ENCODE data around the gene ST3GAL3.

Gene ST3GAL3

GRCh38 chr1:43890815-43891214 lies 183.5 kb downstream of the ST3GAL3 start:
- no peaks in the 10 kb centered on the region for H3K27me3 Mint-ChIP-seq
- no peaks in the 10 kb centered on the region for H3K9me3 Mint-ChIP-seq
- H3K27ac Mint-ChIP-seq: no peak overlapping the region
- H3K4me1 Mint-ChIP-seq: no peaks in the 10 kb centered on the region
- H3K4me3 Mint-ChIP-seq: no peak overlapping the region
- ATAC-seq: no peak
- peaks cover 17% of the 10 kb centered on the region for H3K36me3 Mint-ChIP-seq

GRCh38 chr1:43893006-43893405 lies 185.7 kb downstream of the ST3GAL3 start:
- Mint-ChIP-seq H3K36me3 (peaks cover 33% of the 10 kb centered on the region), H3K27ac (no peak overlapping the region), H3K4me1 (no peaks in the 10 kb centered on the region), H3K27me3 (no peaks in the 10 kb centered on the region), H3K4me3 (no peak overlapping the region), H3K9me3 (no peaks in the 10 kb centered on the region)
- no peak for ATAC-seq

- Mint-ChIP-seq H3K9me3 (no peaks in the 10 kb centered on the region), H3K4me3 (no peak overlapping the region), H3K27me3 (no peaks in the 10 kb centered on the region), H3K27ac (no peak overlapping the region), H3K4me1 (no peaks in the 10 kb centered on the region), H3K36me3 (peaks cover 47% of the 10 kb centered on the region)
- ATAC-seq: no peak
These were observed 191.6 kb downstream of the ST3GAL3 start for GRCh38 chr1:43898981-43899380.

- H3K4me3 Mint-ChIP-seq: no peak overlapping the region
- H3K9me3 Mint-ChIP-seq: no peaks in the 10 kb centered on the region
- no peak for ATAC-seq
- no peak overlapping the region for H3K27ac Mint-ChIP-seq
- H3K4me1 Mint-ChIP-seq: no peaks in the 10 kb centered on the region
- H3K36me3 Mint-ChIP-seq: peaks cover 41% of the 10 kb centered on the region
- no peaks in the 10 kb centered on the region for H3K27me3 Mint-ChIP-seq
These were observed 193.1 kb downstream of the ST3GAL3 start for GRCh38 chr1:43900386-43900785.

- Mint-ChIP-seq H3K27me3 (no peaks in the 10 kb centered on the region), H3K4me3 (no peak overlapping the region), H3K27ac (no peak overlapping the region), H3K36me3 (peaks cover 39% of the 10 kb centered on the region), H3K4me1 (no peaks in the 10 kb centered on the region), H3K9me3 (peaks cover under 1% of the 10 kb centered on the region)
- no peak for ATAC-seq
These were observed 194.0 kb downstream of the ST3GAL3 start for GRCh38 chr1:43901196-43901961.

GRCh38 chr1:43902058-43902831 lies 194.9 kb downstream of the ST3GAL3 start:
- Mint-ChIP-seq H3K27ac (no peak overlapping the region), H3K36me3 (peaks cover 42% of the 10 kb centered on the region)

GRCh38 chr1:43904660-43905551 lies 197.6 kb downstream of the ST3GAL3 start:
- Mint-ChIP-seq H3K36me3 (peaks cover 43% of the 10 kb centered on the region), H3K4me1 (no peaks in the 10 kb centered on the region), H3K27ac (no peak overlapping the region), H3K9me3 (peaks cover 3% of the 10 kb centered on the region), H3K4me3 (no peak overlapping the region), H3K27me3 (no peaks in the 10 kb centered on the region)
- ATAC-seq: no peak

More at GRCh38 chr1:43902058-43902831, 194.9 kb downstream of the ST3GAL3 start:
- Mint-ChIP-seq H3K4me1 (no peaks in the 10 kb centered on the region), H3K27me3 (no peaks in the 10 kb centered on the region), H3K9me3 (peaks cover 3% of the 10 kb centered on the region), H3K4me3 (no peak overlapping the region)
- ATAC-seq: no peak

GRCh38 chr1:43908226-43908625 lies 200.9 kb downstream of the ST3GAL3 start:
- peaks cover 39% of the 10 kb centered on the region for H3K36me3 Mint-ChIP-seq
- no peak overlapping the region for H3K4me3 Mint-ChIP-seq
- H3K4me1 Mint-ChIP-seq: no peaks in the 10 kb centered on the region
- no peaks in the 10 kb centered on the region for H3K27me3 Mint-ChIP-seq
- H3K9me3 Mint-ChIP-seq: peaks cover 3% of the 10 kb centered on the region
- H3K27ac Mint-ChIP-seq: no peak overlapping the region
- ATAC-seq: no peak

GRCh38 chr1:43908858-43909257 lies 201.5 kb downstream of the ST3GAL3 start:
- no peak for ATAC-seq
- H3K9me3 Mint-ChIP-seq: peaks cover 3% of the 10 kb centered on the region
- no peaks in the 10 kb centered on the region for H3K27me3 Mint-ChIP-seq
- peaks cover 39% of the 10 kb centered on the region for H3K36me3 Mint-ChIP-seq
- no peak overlapping the region for H3K27ac Mint-ChIP-seq
- H3K4me3 Mint-ChIP-seq: no peak overlapping the region
- no peaks in the 10 kb centered on the region for H3K4me1 Mint-ChIP-seq

GRCh38 chr1:43910343-43910742 lies 203.0 kb downstream of the ST3GAL3 start:
- H3K4me1 Mint-ChIP-seq: no peaks in the 10 kb centered on the region
- H3K27ac Mint-ChIP-seq: no peak overlapping the region
- H3K36me3 Mint-ChIP-seq: peaks cover 33% of the 10 kb centered on the region
- no peaks in the 10 kb centered on the region for H3K27me3 Mint-ChIP-seq
- H3K4me3 Mint-ChIP-seq: no peak overlapping the region
- no peak for ATAC-seq
- H3K9me3 Mint-ChIP-seq: peaks cover 3% of the 10 kb centered on the region

- H3K4me1 Mint-ChIP-seq: no peaks in the 10 kb centered on the region
- H3K27ac Mint-ChIP-seq: no peak overlapping the region
- peaks cover 20% of the 10 kb centered on the region for H3K36me3 Mint-ChIP-seq
- no peak for ATAC-seq
- no peaks in the 10 kb centered on the region for H3K9me3 Mint-ChIP-seq
- no peak overlapping the region for H3K4me3 Mint-ChIP-seq
- no peaks in the 10 kb centered on the region for H3K27me3 Mint-ChIP-seq
These were observed 205.3 kb downstream of the ST3GAL3 start for GRCh38 chr1:43912607-43913006.

- H3K27ac Mint-ChIP-seq: no peak overlapping the region
- H3K4me1 Mint-ChIP-seq: no peaks in the 10 kb centered on the region
- H3K9me3 Mint-ChIP-seq: no peaks in the 10 kb centered on the region
- H3K4me3 Mint-ChIP-seq: no peak overlapping the region
- no peaks in the 10 kb centered on the region for H3K27me3 Mint-ChIP-seq
- peaks cover 16% of the 10 kb centered on the region for H3K36me3 Mint-ChIP-seq
- no peak for ATAC-seq
These were observed 205.7 kb downstream of the ST3GAL3 start for GRCh38 chr1:43913051-43913501.

GRCh38 chr1:43913666-43914360 lies 206.5 kb downstream of the ST3GAL3 start:
- Mint-ChIP-seq H3K4me3 (no peak overlapping the region), H3K9me3 (no peaks in the 10 kb centered on the region), H3K27ac (no peak overlapping the region), H3K27me3 (no peaks in the 10 kb centered on the region), H3K36me3 (peaks cover 8% of the 10 kb centered on the region), H3K4me1 (no peaks in the 10 kb centered on the region)
- ATAC-seq: no peak

- no peaks in the 10 kb centered on the region for H3K4me1 Mint-ChIP-seq
- no peaks in the 10 kb centered on the region for H3K27me3 Mint-ChIP-seq
- H3K9me3 Mint-ChIP-seq: no peaks in the 10 kb centered on the region
- H3K27ac Mint-ChIP-seq: no peak overlapping the region
- no peak overlapping the region for H3K4me3 Mint-ChIP-seq
- H3K36me3 Mint-ChIP-seq: peaks cover 5% of the 10 kb centered on the region
- peak; percentile 24 for ATAC-seq
These were observed 207.5 kb downstream of the ST3GAL3 start for GRCh38 chr1:43914576-43915525.
